IPS DF 6.9 (cell line): ENCODE data around the gene SQOR.

Source experiments
- DNase-seq: peaks from one replicate; pipeline ENCODE4 v3.0.0-alpha.2; 2013; ENCODE audit warnings: low read depth, low spot score
- H3K27ac ChIP-seq: one replicate; pipeline ENCODE4 v1.5.1; 2013; ENCODE audit warnings: low read length, control low read depth
- H3K27me3 ChIP-seq: 2 replicates; pipeline ENCODE4 v1.6.1; 2013; ENCODE audit warnings: mild to moderate bottlenecking, low read length; ENCODE audit not compliant: control insufficient read depth, insufficient read depth
- H3K36me3 ChIP-seq: 2 replicates; pipeline ENCODE4 v1.6.1; 2013; ENCODE audit warnings: low read length; ENCODE audit not compliant: control insufficient read depth, insufficient read depth
- H3K4me1 ChIP-seq: 2 replicates; pipeline ENCODE4 v1.6.1; 2013; ENCODE audit warnings: low read length; ENCODE audit not compliant: control insufficient read depth, insufficient read depth
- H3K4me3 ChIP-seq: 2 replicates; pipeline ENCODE4 v1.5.1; 2013; ENCODE audit warnings: mild to moderate bottlenecking, low read length
- H3K9me3 ChIP-seq: 2 replicates; pipeline ENCODE4 v1.6.1; 2013; ENCODE audit warnings: low read length, inconsistent platforms; ENCODE audit not compliant: control insufficient read depth, insufficient read depth
- WGBS: extraction: QIAGEN DNeasy Blood & Tissue Kit; methylation state at CpG from one replicate; pipeline ENCODE4 v1.1.7; 2013; ENCODE audit warnings: mixed read lengths, missing lambda C conversion rate; ENCODE audit not compliant: insufficient read length, insufficient coverage; 5-methylcytosine and 5-hydroxymethylcytosine counted together

Gene SQOR

DNA sequence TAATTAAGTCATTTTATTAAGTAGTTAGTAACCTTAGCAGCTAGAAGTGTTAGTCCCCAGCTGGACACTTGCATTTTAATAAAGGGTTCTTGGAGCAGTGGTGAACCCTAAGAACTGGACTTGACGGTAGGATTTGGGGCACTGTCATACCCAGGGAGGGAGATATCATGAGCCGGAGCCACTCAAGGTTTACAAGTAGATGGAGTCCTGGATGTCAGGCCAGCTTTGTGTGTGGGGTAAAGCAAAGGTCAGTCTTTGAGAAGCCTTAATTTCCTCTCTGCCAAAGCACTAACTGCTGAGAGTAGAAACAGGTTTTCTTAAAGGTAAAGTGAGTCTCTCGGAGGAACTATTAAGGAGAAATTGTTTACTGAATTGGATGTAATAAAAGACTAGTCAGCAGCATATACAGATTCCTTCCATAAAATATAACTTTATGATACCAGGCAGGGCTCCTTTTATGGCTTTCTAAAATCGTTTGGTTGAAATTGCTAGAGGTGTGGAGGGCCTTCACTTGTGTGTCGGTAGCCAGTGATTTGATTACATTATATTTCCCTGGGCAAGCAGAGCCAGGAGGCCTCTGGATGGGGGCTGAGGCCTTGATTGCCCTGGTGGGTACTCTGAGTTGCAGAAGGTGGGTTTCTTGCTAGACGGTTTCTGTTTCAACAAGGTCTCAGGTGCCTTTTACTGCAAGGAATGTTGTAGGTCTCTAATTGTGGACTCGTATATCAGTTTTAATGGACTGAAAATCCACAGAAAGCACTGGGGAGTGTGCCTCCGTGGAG is 23.1 kb downstream of the SQOR start:
- no peak overlapping the region for H3K27ac ChIP-seq
- H3K36me3 ChIP-seq, result no peaks in the 10 kb centered on the region
- no peak overlapping the region for H3K4me3 ChIP-seq
- no peak for DNase-seq
- H3K9me3 ChIP-seq, result no peaks in the 10 kb centered on the region
- no peaks in the 10 kb centered on the region for H3K27me3 ChIP-seq
- H3K4me1 ChIP-seq, result peaks cover 1% of the 10 kb centered on the region; the same call in 1 of the 2 replicates
- no CpG with 5 or more reads among the region's 8 CpGs for WGBS

DNA sequence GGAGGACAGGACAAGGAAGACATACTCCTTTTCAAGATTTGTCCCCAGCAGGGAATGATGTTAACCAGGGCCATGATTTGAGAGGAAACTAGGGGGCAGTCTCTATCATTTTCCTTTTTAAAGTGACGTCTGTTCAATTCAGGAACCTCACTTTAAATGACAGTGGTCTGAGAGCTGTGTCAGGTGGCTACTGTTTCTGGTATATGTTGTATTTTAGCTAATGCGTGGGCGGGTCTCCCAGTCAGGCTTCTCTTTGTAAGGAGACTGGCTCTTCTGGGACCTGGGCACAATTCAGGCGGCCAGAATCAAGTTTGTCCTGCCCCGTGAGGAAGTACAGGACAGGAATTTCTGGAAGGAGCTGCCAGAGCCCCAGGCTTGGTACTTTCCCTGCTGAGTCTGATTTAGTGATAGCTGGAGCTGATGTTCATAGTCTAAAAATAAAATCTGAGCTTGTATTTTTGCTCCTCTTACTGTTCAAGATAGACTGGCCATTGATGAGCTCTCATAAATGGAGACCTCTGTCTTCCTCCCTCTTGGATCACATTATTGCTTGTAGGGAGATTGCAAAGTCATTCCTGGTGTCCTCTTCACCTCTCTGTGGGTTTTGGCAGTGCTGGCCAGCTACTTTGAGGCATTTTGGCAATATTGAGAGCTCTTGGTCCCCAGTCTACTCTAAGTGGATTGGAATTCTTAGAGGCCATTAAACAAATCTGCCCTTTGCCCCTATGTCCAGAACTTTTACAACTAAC is 25.6 kb downstream of the SQOR start:
- no peaks in the 10 kb centered on the region for H3K36me3 ChIP-seq
- H3K27me3 ChIP-seq, result no peaks in the 10 kb centered on the region
- H3K4me1 ChIP-seq, result peaks cover 1% of the 10 kb centered on the region; the same call in 1 of the 2 replicates
- no peaks in the 10 kb centered on the region for H3K9me3 ChIP-seq
- no peak overlapping the region for H3K27ac ChIP-seq
- no CpG with 5 or more reads among the region's 5 CpGs for WGBS
- DNase-seq, result no peak
- H3K4me3 ChIP-seq, result no peak overlapping the region

DNA sequence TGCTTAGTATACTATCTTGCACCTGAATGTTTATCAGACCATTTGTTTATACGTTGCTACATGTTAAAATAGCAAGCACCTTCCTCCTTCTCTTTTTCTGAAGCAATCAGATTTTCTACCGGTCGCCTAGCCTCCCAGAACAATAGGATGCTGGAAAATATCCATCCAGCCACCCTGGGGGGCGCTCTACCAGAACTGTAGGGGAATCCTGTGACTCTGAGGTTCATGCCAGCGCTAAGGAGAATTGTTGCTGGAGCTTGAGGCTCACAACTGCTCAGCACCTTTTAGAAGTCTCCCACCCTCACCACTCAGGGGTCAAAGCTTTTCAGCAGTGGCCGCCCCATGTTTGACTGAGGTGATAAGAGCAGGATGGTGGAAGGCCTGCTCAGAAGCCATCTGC is 27.5 kb downstream of the SQOR start:
- Histone ChIP-seq H3K4me3 (no peak overlapping the region), H3K9me3 (no peaks in the 10 kb centered on the region), H3K27ac (no peak overlapping the region), H3K27me3 (no peaks in the 10 kb centered on the region), H3K36me3 (no peaks in the 10 kb centered on the region), H3K4me1 (peaks cover 1% of the 10 kb centered on the region; the same call in 1 of the 2 replicates)
- no CpG with 5 or more reads among the region's 6 CpGs for WGBS
- peak; percentile 22 for DNase-seq

DNA sequence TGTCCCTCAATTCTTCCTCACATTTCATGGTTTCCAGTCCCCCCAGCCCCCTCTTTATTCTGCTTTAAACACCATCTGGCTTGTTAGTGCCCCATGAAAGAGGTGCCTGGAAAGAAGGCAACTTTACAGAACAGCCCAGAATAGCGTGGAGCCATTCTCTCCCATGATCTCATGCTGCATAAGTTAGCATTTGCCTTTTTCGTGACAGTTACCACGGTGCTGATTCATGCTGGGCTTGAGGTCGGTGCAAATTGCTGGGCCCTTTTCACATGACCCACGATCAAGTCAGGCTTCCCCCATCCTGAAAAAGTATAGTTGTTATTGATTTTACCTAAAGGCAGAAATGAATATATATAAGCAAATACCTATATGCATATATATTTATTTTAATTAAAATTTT is 29.6 kb downstream of the SQOR start:
- Histone ChIP-seq H3K4me1 (peaks cover 1% of the 10 kb centered on the region; the same call in 1 of the 2 replicates), H3K4me3 (no peak overlapping the region), H3K36me3 (no peaks in the 10 kb centered on the region), H3K27ac (no peak overlapping the region), H3K27me3 (no peaks in the 10 kb centered on the region), H3K9me3 (no peaks in the 10 kb centered on the region)
- WGBS, result no CpG with 5 or more reads among the region's 5 CpGs
- DNase-seq, result no peak

DNA sequence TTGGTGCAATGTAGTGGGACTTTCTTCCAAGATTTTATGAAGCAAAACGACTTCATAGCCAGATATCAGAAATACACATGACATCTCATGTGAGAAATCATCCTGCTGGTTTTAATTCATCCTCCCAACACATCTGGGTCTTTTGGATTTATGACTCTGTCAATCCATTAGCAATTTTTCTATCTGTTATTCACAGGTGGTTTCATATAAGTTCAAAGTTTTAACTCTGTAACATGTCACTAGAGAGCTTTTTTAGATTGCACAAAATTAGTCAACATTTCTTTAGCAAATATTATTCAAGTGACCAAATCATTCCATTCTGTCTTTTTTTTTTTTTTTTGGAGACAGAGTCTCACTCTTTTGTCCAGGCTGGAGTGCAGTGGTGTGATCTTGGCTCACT is 30.4 kb downstream of the SQOR start:
- peaks cover 1% of the 10 kb centered on the region; the same call in 1 of the 2 replicates for H3K4me1 ChIP-seq
- no peak overlapping the region for H3K4me3 ChIP-seq
- no CpG with 5 or more reads among the region's 1 CpG for WGBS
- H3K27me3 ChIP-seq, result no peaks in the 10 kb centered on the region
- DNase-seq, result no peak
- no peaks in the 10 kb centered on the region for H3K9me3 ChIP-seq
- H3K36me3 ChIP-seq, result no peaks in the 10 kb centered on the region
- no peak overlapping the region for H3K27ac ChIP-seq

DNA sequence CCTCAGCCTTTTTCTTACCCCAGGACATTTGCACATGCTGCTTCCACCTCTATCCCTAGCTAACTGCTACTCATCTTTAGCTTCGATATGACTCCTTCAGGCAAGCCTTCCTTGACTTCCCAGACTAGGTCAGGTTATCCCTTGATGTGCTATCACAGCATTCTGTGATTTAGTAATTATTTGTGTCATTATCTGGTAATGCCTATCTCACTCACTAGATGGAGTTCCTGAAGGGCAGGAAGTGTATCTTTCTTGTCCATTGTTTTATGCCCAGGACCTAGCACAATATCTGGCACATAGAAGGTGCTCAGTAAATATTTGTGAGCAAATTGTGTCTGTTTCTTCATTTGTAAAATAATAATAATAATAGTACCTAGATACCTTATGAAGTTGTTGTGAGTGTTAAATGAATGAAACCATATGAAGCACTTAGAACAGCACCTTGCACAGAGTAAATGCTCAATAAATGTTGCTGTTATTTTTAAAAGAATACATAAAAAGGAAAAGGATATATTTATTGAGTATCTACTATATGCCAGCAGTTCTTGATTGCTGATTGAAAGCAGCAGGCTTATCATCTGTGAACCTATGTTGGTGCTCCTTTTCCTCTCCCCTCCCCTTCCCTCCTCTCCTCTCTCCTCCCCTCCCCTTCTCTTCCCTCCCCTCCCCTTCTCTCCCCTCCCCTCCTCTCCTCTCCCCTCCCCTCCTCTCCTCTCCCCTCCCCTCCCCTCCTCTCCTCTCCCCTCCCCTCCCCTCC is 31.5 kb downstream of the SQOR start:
- WGBS, result no CpG with 5 or more reads among the region's 1 CpG
- Histone ChIP-seq H3K27ac (no peak overlapping the region), H3K4me3 (no peak overlapping the region), H3K4me1 (peaks cover 1% of the 10 kb centered on the region; the same call in 1 of the 2 replicates), H3K27me3 (no peaks in the 10 kb centered on the region), H3K9me3 (no peaks in the 10 kb centered on the region), H3K36me3 (no peaks in the 10 kb centered on the region)
- no peak for DNase-seq

DNA sequence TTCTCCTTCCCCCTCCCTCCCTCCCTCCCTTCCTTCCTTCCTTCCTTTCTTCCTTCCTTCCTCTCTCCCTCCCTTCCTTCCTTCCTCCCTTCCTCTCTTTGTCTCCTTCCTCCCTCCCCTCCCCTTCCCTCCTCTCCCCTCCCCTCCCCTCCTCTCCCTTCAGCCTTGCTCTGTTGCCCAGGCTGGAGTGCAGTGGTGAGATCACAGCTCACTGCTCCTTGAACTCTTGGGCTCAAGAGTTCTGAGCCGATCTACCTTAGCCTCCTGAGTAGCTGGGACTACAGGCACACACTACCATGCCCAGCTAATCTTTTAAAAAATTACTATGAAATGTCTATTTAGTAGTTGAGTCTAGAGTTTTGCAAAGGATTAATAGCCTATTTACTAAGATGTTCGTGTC is 32.2 kb downstream of the SQOR start:
- no peaks in the 10 kb centered on the region for H3K36me3 ChIP-seq
- no peaks in the 10 kb centered on the region for H3K9me3 ChIP-seq
- whole genome bisulfite sequencing, result no CpG with 5 or more reads among the region's 2 CpGs
- no peak overlapping the region for H3K27ac ChIP-seq
- H3K27me3 ChIP-seq, result no peaks in the 10 kb centered on the region
- no peak overlapping the region for H3K4me3 ChIP-seq
- peaks cover 1% of the 10 kb centered on the region; the same call in 1 of the 2 replicates for H3K4me1 ChIP-seq
- DNase-seq, result no peak

DNA sequence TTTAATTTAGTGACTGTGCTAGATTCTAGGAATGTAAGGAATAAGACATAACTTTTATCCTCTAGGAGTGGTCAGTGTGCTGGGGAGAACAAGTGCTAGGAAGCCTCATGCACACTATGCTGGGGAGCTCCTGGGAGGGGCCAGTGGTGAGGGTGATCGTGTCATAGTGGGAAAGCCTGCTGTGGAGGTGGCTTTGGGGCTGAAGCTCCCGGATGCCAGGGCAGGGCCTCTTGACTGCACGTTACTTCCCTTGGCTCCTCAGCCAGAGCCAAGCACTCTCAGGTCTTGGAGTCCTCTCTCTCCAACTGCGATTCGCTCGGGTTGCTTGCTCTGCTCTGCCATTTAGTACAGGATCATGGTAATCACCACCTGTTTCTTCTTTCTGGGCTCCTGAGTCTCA is 33.6 kb downstream of the SQOR start:
- no peak for DNase-seq
- Histone ChIP-seq H3K9me3 (no peaks in the 10 kb centered on the region), H3K4me1 (no peaks in the 10 kb centered on the region), H3K36me3 (no peaks in the 10 kb centered on the region), H3K4me3 (no peak overlapping the region), H3K27me3 (no peaks in the 10 kb centered on the region), H3K27ac (no peak overlapping the region)
- WGBS, result no CpG with 5 or more reads among the region's 6 CpGs

DNA sequence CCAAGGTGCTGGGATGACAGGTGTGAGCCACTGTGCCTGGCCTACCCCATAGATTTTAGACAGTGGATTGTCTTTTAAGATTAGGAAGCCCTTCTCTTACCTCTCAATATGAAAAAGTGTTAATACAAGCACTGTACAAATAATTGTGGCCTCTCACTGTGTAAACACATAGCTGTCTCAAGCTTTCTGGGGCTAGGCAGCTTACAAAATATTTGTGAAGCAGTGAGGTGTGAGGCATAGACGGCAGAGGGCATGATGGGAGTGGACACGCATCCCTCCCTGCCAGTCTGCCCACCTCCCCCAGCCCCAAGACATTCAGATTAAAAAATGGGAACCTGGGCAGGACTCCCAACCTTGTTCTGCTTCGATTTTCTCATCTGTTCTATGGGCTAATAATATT is 34.6 kb downstream of the SQOR start:
- H3K36me3 ChIP-seq, result no peaks in the 10 kb centered on the region
- no peaks in the 10 kb centered on the region for H3K9me3 ChIP-seq
- H3K4me1 ChIP-seq, result no peaks in the 10 kb centered on the region
- H3K4me3 ChIP-seq, result no peak overlapping the region
- no peak for DNase-seq
- no CpG with 5 or more reads among the region's 3 CpGs for WGBS
- H3K27ac ChIP-seq, result no peak overlapping the region
- H3K27me3 ChIP-seq, result no peaks in the 10 kb centered on the region

DNA sequence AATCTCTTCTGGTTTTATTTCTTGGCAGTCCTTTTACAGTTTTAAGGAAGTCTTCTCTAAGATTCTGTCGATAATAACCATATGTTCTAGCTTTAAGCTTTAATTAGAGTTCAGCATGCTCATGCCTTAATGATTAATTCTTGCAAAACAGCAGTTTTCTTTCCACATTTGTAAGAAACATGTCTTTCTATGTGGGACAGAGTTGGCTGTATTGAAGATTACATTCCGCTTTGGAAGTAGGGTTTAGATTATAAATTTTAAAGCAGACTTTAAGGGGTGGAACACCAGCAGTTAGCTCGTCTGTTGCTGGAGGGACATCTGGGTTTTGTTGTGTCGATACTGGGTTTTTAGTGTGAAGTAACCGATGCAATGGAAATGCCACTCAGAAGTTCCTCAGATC is 35.3 kb downstream of the SQOR start:
- WGBS, result no CpG with 5 or more reads among the region's 5 CpGs

More for the DNA sequence above, 35.3 kb downstream of the SQOR start:
- Histone ChIP-seq H3K36me3 (no peaks in the 10 kb centered on the region), H3K9me3 (no peaks in the 10 kb centered on the region), H3K27me3 (no peaks in the 10 kb centered on the region), H3K4me1 (no peaks in the 10 kb centered on the region), H3K27ac (no peak overlapping the region), H3K4me3 (no peak overlapping the region)
- no peak for DNase-seq
